ENCODE data around the gene LRMDA.
A peak's percentile ranks its signal among the peaks of the same experiment; 100 is the strongest.

LRMDA gene

DNA sequence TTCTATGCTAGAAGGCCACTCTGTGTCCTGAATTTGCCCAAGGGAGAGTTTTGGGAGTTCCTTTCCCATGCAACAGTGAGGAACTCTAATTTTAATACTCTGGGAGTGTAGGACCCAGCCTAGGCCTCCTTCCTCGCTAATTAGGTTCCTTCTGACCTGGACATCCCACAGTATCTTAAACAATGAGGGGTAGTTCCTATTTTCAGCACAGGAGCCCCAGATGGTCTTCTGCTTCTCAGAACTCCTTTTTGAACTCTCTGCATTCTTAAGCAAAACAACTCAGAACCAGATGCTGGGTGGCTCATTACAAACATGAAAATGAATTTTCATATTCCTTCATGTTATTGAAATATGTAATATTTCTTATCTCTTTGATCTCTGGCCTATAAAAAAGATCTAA is 116.9 kb downstream of the LRMDA start:
- Histone ChIP-seq H3K4me1 (peaks cover 0 to 17% (median 0%) of the 10 kb centered on the region in 10 experiments; a peak in 6 of 20 replicates), H3K27me3 (no peaks in the 10 kb centered on the region), H3K36me3 (no peaks in the 10 kb centered on the region), H3K9me3 (replicated peaks in 1 of 11) (peaks cover 0 to 11% (median 6%) of the 10 kb centered on the region in 11 experiments; a peak in 12 of 22 replicates), H4K20me1 (no peaks in the 10 kb centered on the region), H3K27ac (no peak overlapping the region), H3K4me2 (peak overlapping the region in 1 of 11 experiments; percentile 13; a peak in 1 of 22 replicates), H3K4me3 (no peak overlapping the region), H3K9ac (no peak overlapping the region)
- no peak for TF ChIP-seq Cebpa-rat (IDR thresholded peaks at IDR 0.05)

DNA sequence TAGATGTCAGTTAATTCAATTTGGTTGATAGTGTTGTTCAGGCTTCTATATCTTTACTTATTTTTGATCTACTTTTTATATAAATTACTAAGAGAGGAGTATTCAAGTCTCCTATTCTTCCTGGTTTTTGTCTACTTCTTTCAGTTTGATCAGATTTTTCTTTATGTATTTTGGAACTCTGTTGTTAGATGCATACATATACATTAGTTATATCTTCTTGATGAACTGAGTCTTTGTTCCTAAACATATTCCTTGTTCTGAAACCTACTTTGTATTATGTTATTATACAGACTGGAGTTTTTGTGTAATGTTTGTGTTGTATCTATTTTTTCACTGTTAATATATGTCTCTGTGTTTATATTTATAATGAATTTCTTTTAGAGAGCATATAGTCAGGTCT is 118.8 kb downstream of the LRMDA start:
- Histone ChIP-seq H3K4me1 (peaks cover 0 to 22% (median 0%) of the 10 kb centered on the region in 10 experiments; a peak in 6 of 20 replicates), H3K9ac (no peak overlapping the region), H4K20me1 (no peaks in the 10 kb centered on the region), H3K4me3 (no peak overlapping the region), H3K4me2 (no peak overlapping the region), H3K9me3 (replicated peaks in 1 of 11) (peaks cover 0 to 11% (median 6%) of the 10 kb centered on the region in 11 experiments; a peak in 12 of 22 replicates), H3K27ac (no peak overlapping the region), H3K36me3 (no peaks in the 10 kb centered on the region), H3K27me3 (no peaks in the 10 kb centered on the region)
- TF ChIP-seq Cebpa-rat (IDR thresholded peaks at IDR 0.05) = no peak

DNA sequence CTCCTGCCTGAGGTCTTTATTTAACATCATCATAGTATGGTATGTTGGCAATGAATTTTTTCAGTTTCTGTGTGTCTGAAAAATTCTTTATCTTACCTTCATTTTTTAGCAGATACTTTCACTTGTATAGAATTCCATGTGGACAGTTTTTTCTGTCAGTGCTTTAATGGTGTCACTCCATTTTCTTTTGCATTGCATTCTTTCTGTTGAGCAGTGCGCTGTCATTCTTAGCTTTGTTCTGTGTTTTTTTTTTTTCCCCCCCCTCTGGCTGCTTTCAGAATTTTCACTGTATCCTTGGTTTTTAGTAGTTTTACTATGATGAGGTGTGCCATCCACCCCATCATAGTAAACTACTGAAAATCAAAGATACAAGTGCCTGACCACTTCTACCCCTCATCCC is 120.7 kb downstream of the LRMDA start:
- Histone ChIP-seq H3K9ac (no peak overlapping the region), H3K4me3 (no peak overlapping the region), H3K27ac (no peak overlapping the region), H3K27me3 (no peaks in the 10 kb centered on the region), H3K4me2 (no peak overlapping the region), H3K36me3 (no peaks in the 10 kb centered on the region), H3K9me3 (replicated peaks in 1 of 11) (peaks cover 4 to 14% (median 7%) of the 10 kb centered on the region in 11 experiments; a peak in 13 of 22 replicates), H4K20me1 (no peaks in the 10 kb centered on the region), H3K4me1 (peaks cover 0 to 19% (median 0%) of the 10 kb centered on the region in 10 experiments; a peak in 6 of 20 replicates)
- TF ChIP-seq Cebpa-rat (IDR thresholded peaks at IDR 0.05) = no peak

DNA sequence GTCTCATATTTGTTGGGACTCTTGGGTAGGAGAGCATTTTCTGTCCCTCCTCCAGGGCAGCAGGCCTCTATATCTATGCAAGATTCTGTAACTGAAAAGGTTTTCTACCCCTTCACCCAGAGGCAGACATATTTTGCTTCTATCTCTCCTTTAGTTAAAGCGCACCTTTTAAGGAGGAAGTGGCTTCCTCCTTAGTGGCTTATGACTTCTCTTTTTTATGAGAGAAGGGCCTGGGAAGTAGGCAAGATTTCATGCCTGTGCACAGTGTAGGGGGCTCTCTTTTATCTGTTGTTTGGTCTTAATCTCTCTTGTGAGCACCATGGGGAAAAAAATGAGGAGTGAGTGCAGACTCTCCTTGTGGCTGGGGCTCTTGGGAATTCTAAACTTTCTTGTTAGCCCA is 122.1 kb downstream of the LRMDA start:
- no peak for TF ChIP-seq Cebpa-rat (IDR thresholded peaks at IDR 0.05)
- H3K36me3 ChIP-seq = no peaks in the 10 kb centered on the region
- no peaks in the 10 kb centered on the region for H3K27me3 ChIP-seq
- H3K4me1 ChIP-seq = peaks cover 0 to 7% (median 0%) of the 10 kb centered on the region in 10 experiments; a peak in 2 of 20 replicates
- peaks cover 6 to 23% (median 15%) of the 10 kb centered on the region in 11 experiments; a peak in 16 of 22 replicates for H3K9me3 ChIP-seq (replicated peaks in 1 of 11)
- H4K20me1 ChIP-seq = no peaks in the 10 kb centered on the region
- H3K27ac ChIP-seq = no peak overlapping the region
- no peak overlapping the region for H3K9ac ChIP-seq
- no peak overlapping the region for H3K4me3 ChIP-seq
- H3K4me2 ChIP-seq = peak overlapping the region in 2 of 11 experiments; percentile 2 to 5; a peak in 1 of 22 replicates

DNA sequence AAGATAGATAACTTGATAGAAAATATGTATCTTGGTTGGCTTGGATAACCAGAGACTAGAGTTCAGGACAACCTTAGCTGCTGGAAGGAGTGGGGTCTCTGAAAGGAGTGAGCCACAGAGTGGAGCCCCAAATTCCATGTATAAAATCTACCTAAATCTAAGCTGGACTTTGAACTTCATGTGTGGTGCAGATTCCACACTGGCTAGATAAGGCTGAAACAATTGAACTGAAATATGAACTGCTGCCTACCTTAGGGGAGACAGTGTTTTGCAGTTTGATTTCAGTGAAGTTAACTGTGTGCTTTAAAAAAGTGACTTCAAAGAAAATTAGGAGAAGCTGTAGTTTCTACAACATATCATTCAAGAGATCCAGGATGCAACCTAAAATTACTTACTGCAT is 123.9 kb downstream of the LRMDA start:
- no peaks in the 10 kb centered on the region for H3K27me3 ChIP-seq
- TF ChIP-seq Cebpa-rat (IDR thresholded peaks at IDR 0.05) = no peak
- H4K20me1 ChIP-seq = no peaks in the 10 kb centered on the region

DNA sequence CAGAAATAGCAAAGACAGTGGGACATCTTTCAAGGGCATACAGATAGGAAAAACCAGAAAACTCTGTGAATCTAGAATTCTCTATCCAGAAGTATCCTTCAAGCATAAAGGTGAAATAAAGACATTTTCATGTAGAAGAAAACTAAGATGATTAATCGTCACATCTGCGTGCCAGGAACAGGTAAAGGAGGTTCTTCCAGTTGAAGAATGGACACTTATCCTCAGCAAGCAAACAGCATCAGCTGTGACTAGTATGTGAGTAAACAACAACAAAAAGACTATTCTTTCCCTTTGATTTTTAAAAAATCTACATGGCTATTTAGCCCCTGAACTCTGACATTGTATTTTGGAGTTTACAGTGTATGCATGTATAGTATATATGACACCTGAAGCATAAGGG is 124.9 kb downstream of the LRMDA start:
- Histone ChIP-seq H3K9ac (no peak overlapping the region), H3K4me2 (no peak overlapping the region), H3K4me3 (no peak overlapping the region), H3K27me3 (no peaks in the 10 kb centered on the region), H3K36me3 (no peaks in the 10 kb centered on the region), H3K9me3 (replicated peaks in 1 of 11) (peaks cover 6 to 23% (median 15%) of the 10 kb centered on the region in 11 experiments; a peak in 16 of 22 replicates), H3K27ac (no peak overlapping the region), H4K20me1 (no peaks in the 10 kb centered on the region), H3K4me1 (peaks cover 0 to 7% (median 0%) of the 10 kb centered on the region in 10 experiments; a peak in 2 of 20 replicates)
- no peak for TF ChIP-seq Cebpa-rat (IDR thresholded peaks at IDR 0.05)

More for the DNA sequence above, 123.9 kb downstream of the LRMDA start:
- Histone ChIP-seq H3K9me3 (replicated peaks in 1 of 11) (peaks cover 6 to 23% (median 15%) of the 10 kb centered on the region in 11 experiments; a peak in 16 of 22 replicates), H3K4me3 (no peak overlapping the region), H3K9ac (no peak overlapping the region), H3K27ac (no peak overlapping the region), H3K4me1 (peaks cover 0 to 7% (median 0%) of the 10 kb centered on the region in 10 experiments; a peak in 2 of 20 replicates), H3K36me3 (no peaks in the 10 kb centered on the region), H3K4me2 (no peak overlapping the region)

DNA sequence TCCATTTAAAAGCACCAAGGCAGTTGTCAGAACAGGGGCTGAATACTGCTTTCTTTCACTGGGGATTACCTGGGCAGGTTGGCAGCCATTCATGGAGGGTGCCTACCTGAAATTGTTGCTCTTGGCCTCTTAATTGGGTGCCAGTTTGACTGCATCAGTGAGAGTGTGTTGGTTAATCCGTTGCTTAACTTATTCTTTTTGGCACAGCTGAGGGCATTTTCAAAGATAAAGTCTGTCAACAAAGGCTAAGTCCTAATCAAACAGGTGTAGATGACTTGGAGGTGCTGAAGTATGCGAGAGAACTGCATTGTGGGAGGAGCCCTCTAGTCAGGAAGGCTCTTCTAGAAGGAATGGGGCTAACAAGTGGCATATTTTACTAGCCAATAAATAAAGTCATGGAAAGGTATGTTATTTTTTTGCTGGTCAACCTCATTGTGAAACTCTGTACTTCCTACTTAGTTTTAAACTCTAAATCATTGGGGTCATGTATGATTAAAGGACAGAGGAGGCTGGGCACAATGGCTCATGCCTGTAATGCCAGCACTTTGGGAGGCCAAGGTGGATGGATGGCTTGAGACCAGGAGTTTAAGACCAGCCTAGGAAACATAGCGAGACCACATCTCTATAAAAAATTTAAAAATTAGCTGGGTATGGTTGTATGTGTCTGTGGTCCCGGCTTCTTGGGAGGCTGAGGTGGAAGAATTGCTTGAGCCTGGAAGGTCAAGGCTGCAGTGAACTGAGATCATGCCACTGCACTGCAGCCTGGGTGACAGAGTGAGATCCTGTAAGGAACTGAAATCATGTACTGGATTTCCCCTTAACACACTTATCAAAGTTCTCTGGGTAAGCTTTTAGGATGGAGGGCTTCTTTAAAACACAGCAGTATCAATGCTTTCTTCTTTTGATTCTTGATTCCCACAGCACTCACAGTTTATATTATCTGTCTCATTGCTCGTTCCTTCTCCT is 134.1 kb downstream of the LRMDA start:
- no peak overlapping the region for H3K27ac ChIP-seq
- H3K9ac ChIP-seq = no peak overlapping the region
- no peaks in the 10 kb centered on the region for H4K20me1 ChIP-seq
- no peak overlapping the region for H3K4me2 ChIP-seq
- no peaks in the 10 kb centered on the region for H3K27me3 ChIP-seq
- no peak for TF ChIP-seq Cebpa-rat (IDR thresholded peaks at IDR 0.05)
- no peaks in the 10 kb centered on the region for H3K4me1 ChIP-seq
- no peak overlapping the region for H3K4me3 ChIP-seq
- peaks cover 19 to 40% (median 22%) of the 10 kb centered on the region in 11 experiments for H3K9me3 ChIP-seq (replicated peaks in 1 of 11)
- H3K36me3 ChIP-seq = no peaks in the 10 kb centered on the region

DNA sequence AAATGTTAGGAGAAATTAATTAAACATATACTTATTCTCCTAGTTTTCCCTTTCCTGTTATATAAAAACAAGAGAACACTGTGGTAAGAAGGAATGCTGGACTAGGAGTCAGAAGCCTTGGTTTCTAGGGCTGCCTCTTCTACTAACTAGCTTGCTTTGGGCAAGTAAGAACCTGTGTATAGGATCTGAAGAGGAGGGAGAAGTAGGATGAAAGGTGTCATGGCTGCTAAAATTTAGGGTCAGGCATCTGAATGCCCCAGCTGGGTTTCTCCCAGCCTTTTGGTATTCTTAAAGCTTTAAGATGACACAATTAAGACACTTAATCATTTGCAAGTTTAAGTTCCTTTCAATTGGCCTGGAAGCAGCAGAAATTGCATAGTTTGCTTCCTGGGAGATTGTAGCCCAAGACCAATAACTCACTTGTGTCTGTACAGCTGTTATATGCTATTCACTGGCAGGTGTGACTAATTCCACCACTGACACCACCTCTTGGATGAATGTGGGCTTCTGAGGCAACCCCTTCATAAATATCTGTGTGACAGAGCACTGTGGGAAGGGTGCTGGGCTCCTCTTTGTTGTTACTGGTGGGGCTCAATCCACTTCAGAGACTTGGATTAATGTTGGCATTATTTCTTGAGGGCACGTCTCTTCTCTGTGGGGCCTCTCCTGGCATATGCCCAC is 137.2 kb downstream of the LRMDA start:
- Histone ChIP-seq H3K4me3 (no peak overlapping the region), H3K4me2 (no peak overlapping the region), H3K27ac (no peak overlapping the region), H3K4me1 (no peaks in the 10 kb centered on the region), H3K9ac (no peak overlapping the region), H3K9me3 (replicated peaks in 1 of 11) (peaks cover 46 to 64% (median 50%) of the 10 kb centered on the region in 11 experiments), H3K36me3 (no peaks in the 10 kb centered on the region), H4K20me1 (no peaks in the 10 kb centered on the region), H3K27me3 (no peaks in the 10 kb centered on the region)
- no peak for TF ChIP-seq Cebpa-rat (IDR thresholded peaks at IDR 0.05)

DNA sequence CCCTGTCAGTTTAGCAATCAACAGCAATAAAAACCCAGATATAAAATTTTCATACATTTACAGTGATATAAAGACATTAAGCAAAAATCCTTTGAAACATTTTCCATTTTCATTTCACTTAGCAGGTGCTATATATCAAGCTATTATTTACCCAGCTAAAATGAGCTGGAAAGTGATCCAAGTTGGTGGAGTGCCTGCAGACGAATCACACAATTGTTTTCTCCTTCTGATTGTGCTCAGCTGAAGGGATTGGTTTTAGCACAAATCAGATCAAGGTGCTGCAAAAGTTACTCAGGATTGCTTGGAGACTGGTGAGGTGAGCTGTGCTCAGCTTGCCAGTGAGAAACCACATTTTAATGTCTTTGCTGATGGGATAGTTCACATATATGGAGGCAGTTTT is 138.1 kb downstream of the LRMDA start:
- H3K9me3 ChIP-seq (replicated peaks in 1 of 11) = peaks cover 46 to 64% (median 50%) of the 10 kb centered on the region in 11 experiments
- no peaks in the 10 kb centered on the region for H3K4me1 ChIP-seq
- no peak overlapping the region for H3K4me2 ChIP-seq
- TF ChIP-seq Cebpa-rat (IDR thresholded peaks at IDR 0.05) = no peak
- no peak overlapping the region for H3K9ac ChIP-seq
- H3K27ac ChIP-seq = no peak overlapping the region
- H4K20me1 ChIP-seq = no peaks in the 10 kb centered on the region
- no peaks in the 10 kb centered on the region for H3K27me3 ChIP-seq
- H3K36me3 ChIP-seq = no peaks in the 10 kb centered on the region
- no peak overlapping the region for H3K4me3 ChIP-seq

Data from BLaER1 treated with 17β-estradiol and CSF1 and Interleukin-3, amounts not matched to agents 10 nM and 100 nM (cell line).